Right lobe of liver (tissue), 4 donors: ENCODE measurements around the gene DYRK1A.

Experiments
- POLR2A ChIP-seq: fragments of 450-650 bp; IDR thresholded peaks from one replicate; pipeline ENCODE4 v1.6.1; 2017; ENCODE audit warnings: antibody characterized with exemption, mild to moderate bottlenecking
- TF ChIP-seq, protein P1 (sequence below), 4 donors: fragments of 200-600 bp in 3 of 4; fragments of 450-650 bp in 1 of 4; IDR thresholded peaks; one replicate each; pipeline versions ENCODE4 v1.5.1 to v1.8.0; 2016 to 2022; ENCODE audit warnings: antibody characterized with exemption in 4 of 4, mild to moderate bottlenecking in 2 of 4
- donor health status: DM: no; HTN: no; CAD: no.
- donor health status: DM: no; HTN: no; CAD: no.
- donor health status: DM: no; HTN: yes; CAD: no.

DNA sequence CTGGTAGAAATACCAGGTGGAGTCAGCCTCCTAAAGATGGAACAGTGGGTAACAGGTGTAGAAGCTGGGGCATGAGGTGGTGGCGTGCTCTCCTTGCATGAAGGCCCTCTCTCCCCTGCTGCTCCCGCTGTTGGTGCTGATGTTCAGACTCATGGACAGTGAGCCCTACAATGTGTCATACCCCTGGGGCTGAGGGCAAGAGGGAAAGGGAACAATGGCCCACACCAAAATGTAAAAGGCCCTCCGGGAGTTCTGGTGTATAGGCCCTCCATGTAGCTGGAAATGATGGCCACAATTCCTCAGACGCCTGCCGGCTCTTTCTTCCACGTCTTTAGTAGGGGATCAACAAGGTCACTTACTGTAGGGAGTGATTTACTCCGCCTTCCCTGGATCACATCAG is 194.9 kb downstream of the DYRK1A start:
- TF ChIP-seq, protein P1, sequence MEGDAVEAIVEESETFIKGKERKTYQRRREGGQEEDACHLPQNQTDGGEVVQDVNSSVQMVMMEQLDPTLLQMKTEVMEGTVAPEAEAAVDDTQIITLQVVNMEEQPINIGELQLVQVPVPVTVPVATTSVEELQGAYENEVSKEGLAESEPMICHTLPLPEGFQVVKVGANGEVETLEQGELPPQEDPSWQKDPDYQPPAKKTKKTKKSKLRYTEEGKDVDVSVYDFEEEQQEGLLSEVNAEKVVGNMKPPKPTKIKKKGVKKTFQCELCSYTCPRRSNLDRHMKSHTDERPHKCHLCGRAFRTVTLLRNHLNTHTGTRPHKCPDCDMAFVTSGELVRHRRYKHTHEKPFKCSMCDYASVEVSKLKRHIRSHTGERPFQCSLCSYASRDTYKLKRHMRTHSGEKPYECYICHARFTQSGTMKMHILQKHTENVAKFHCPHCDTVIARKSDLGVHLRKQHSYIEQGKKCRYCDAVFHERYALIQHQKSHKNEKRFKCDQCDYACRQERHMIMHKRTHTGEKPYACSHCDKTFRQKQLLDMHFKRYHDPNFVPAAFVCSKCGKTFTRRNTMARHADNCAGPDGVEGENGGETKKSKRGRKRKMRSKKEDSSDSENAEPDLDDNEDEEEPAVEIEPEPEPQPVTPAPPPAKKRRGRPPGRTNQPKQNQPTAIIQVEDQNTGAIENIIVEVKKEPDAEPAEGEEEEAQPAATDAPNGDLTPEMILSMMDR (IDR thresholded peaks at IDR 0.05): no peak
- TF ChIP-seq POLR2A: no peak
